HEK293 (cell line): Measurements from ENCODE around the gene LY6G6D.

Source experiments
- CTCF ChIA-PET: fragments of 350-600 bp; formaldehyde crosslinking; extraction: SDS; loops from one replicate; lab custom pipeline; 2021; ENCODE audit warnings: antibody characterized with exemption; lab: Yijun Ruan, JAX
- POLR2A ChIA-PET: fragments of 300-600 bp; formaldehyde crosslinking; extraction: SDS; loops from one replicate; lab custom pipeline; 2020; ENCODE audit warnings: antibody characterized with exemption, inconsistent platforms; lab: Yijun Ruan, JAX
- H3K27ac ChIP-seq: fragments of 200-500 bp; sonication (Bioruptor generic); 2 replicates; pipeline ENCODE4 v1.5.1; 2014; ENCODE audit warnings: low read depth, low read length, control low read depth, inconsistent platforms; ENCODE audit errors: extremely low read depth
- H3K36me3 ChIP-seq, 2 experiments: fragments of 200-500 bp in 1 of 2; sonication (Bioruptor generic) in 1 of 2; 1 replicate in 1 of 2; 2 replicates in 1 of 2; pipeline ENCODE4 v1.5.1; 2014 to 2017; ENCODE audit warnings: inconsistent platforms in 2 of 2, low read length in 2 of 2; ENCODE audit not compliant: control insufficient read depth in 2 of 2, insufficient read depth in 1 of 2
- H3K4me1 ChIP-seq: fragments of 200-500 bp; sonication (Bioruptor generic); 2 replicates; pipeline ENCODE4 v1.5.1; 2014; ENCODE audit warnings: mild to moderate bottlenecking, low read length, inconsistent platforms; ENCODE audit not compliant: control insufficient read depth, insufficient read depth
- H3K4me3 ChIP-seq: 2 replicates; pipeline ENCODE4 v1.5.1; 2011; ENCODE audit warnings: low read depth, mild to moderate bottlenecking, control low read depth, low read length, moderate library complexity
- H3K9me3 ChIP-seq: fragments of 200-500 bp; sonication (Bioruptor generic); 2 replicates; pipeline ENCODE4 v1.5.1; 2014; ENCODE audit warnings: low read depth, low read length, inconsistent platforms; ENCODE audit not compliant: control insufficient read depth, insufficient read depth
- BCL11B ChIP-seq: fragments of 450-650 bp; formaldehyde crosslinking; IDR thresholded peaks from 2 replicates; pipeline ENCODE4 v1.5.1; 2016; ENCODE audit warnings: low read depth, missing biosample characterization, missing genetic modification characterization
- KLF8 ChIP-seq: fragments of 450-650 bp; formaldehyde crosslinking; IDR thresholded peaks from 2 replicates; pipeline ENCODE4 v1.5.1; 2016; ENCODE audit warnings: missing biosample characterization, missing genetic modification characterization
- OVOL3 ChIP-seq: fragments of 450-650 bp; formaldehyde crosslinking; IDR thresholded peaks from 2 replicates; pipeline ENCODE4 v1.5.1; 2016; ENCODE audit warnings: missing biosample characterization, missing genetic modification characterization
- SCRT2 ChIP-seq: fragments of 450-650 bp; formaldehyde crosslinking; IDR thresholded peaks from 2 replicates; pipeline ENCODE4 v1.5.1; 2016; ENCODE audit warnings: missing biosample characterization, missing genetic modification characterization
- YY2 ChIP-seq: fragments of 450-650 bp; formaldehyde crosslinking; IDR thresholded peaks from 2 replicates; pipeline ENCODE4 v1.5.1; 2016; ENCODE audit warnings: missing biosample characterization, missing genetic modification characterization
- ZNF366 ChIP-seq: fragments of 450-650 bp; formaldehyde crosslinking; conservative IDR thresholded peaks from 2 replicates; pipeline ENCODE4 v1.5.1; 2016; ENCODE audit warnings: missing biosample characterization, missing genetic modification characterization
- ZNF433 ChIP-seq: fragments of 450-650 bp; formaldehyde crosslinking; IDR thresholded peaks from 2 replicates; pipeline ENCODE4 v1.5.1; 2016; ENCODE audit warnings: missing biosample characterization, missing genetic modification characterization, low read depth
- ZNF529 ChIP-seq: fragments of 450-650 bp; formaldehyde crosslinking; IDR thresholded peaks from 2 replicates; pipeline ENCODE4 v1.5.1; 2017; ENCODE audit warnings: missing genetic modification characterization, missing biosample characterization; ENCODE audit not compliant: insufficient replicate concordance
- ZNF585B ChIP-seq: fragments of 450-650 bp; formaldehyde crosslinking; IDR thresholded peaks from 2 replicates; pipeline ENCODE4 v1.5.1; 2016; ENCODE audit warnings: missing biosample characterization, missing genetic modification characterization
- ZNF600 ChIP-seq: fragments of 450-650 bp; formaldehyde crosslinking; IDR thresholded peaks from 2 replicates; pipeline ENCODE4 v1.5.1; 2016; ENCODE audit warnings: missing biosample characterization, missing genetic modification characterization
- ZNF624 ChIP-seq: fragments of 450-650 bp; formaldehyde crosslinking; IDR thresholded peaks from 2 replicates; pipeline ENCODE4 v1.5.1; 2017; ENCODE audit warnings: missing biosample characterization, missing genetic modification characterization
- ZNF660 ChIP-seq: fragments of 450-650 bp; IDR thresholded peaks from 2 replicates; pipeline ENCODE4 v1.5.1; 2018; ENCODE audit warnings: missing biosample characterization, mild to moderate bottlenecking, missing genetic modification characterization
- ZNF76 ChIP-seq: fragments of 450-650 bp; formaldehyde crosslinking; IDR thresholded peaks from 2 replicates; pipeline ENCODE4; 2016; ENCODE audit warnings: low read depth, missing biosample characterization, missing genetic modification characterization, borderline replicate concordance
- TF ChIP-seq, protein P1 (sequence below): fragments of 450-650 bp; formaldehyde crosslinking; IDR thresholded peaks from 2 replicates; pipeline ENCODE4 v1.5.1; 2017; ENCODE audit warnings: missing biosample characterization, missing genetic modification characterization
- TF ChIP-seq, protein P2 (sequence below): fragments of 450-650 bp; formaldehyde crosslinking; IDR thresholded peaks from 2 replicates; pipeline ENCODE4 v1.5.1; 2016; ENCODE audit warnings: missing biosample characterization, missing genetic modification characterization
- TF ChIP-seq, protein P3 (sequence below): fragments of 450-650 bp; formaldehyde crosslinking; IDR thresholded peaks from 2 replicates; pipeline ENCODE4 v1.5.1; 2016; ENCODE audit warnings: missing biosample characterization, missing genetic modification characterization, borderline replicate concordance

The LY6G6D gene

DNA sequence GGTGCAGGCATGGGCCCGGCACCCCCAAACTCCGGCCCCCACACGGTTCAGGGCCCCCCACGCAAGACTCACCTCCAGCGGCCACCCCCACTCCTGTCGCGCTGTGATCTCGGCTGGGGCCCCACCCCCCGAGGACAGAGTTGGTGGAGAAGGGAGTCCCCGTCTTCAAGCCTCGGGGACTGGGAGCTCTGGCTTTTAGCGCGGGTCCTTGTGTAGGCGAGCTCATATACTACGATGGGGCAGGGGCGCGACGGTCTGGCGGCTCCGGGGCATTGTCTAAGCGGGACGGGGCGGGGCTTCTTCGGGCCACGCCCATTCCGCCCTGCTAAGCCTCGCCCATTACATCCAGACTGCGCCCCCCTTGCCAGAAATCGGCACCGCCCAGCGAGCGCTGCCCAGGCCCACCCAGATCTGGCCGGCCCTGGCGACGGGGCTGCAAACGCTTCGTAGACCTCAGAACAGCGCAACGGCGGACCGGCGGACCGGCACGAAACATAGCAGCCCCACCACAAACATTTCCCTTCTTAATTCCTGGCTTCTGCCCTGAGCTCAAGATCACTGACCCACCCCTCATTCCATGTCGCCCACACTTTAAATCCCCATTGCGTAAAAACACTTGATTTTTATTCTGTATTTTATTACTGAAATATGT is 15.0 kb downstream of the LY6G6D start (continued):
- TF ChIP-seq ZNF660 (tag by site-specific recombination): peak; percentile 52; the same call in 1 of the 2 replicates
- TF ChIP-seq YY2: no peak
- no peak for TF ChIP-seq OVOL3 (tag by site-specific recombination)
- peak; percentile 95 for TF ChIP-seq ZNF600
- no peak for TF ChIP-seq ZNF76 (tag by site-specific recombination)
- no peak for TF ChIP-seq ZNF529 (tag by site-specific recombination)
- TF ChIP-seq, protein P1, sequence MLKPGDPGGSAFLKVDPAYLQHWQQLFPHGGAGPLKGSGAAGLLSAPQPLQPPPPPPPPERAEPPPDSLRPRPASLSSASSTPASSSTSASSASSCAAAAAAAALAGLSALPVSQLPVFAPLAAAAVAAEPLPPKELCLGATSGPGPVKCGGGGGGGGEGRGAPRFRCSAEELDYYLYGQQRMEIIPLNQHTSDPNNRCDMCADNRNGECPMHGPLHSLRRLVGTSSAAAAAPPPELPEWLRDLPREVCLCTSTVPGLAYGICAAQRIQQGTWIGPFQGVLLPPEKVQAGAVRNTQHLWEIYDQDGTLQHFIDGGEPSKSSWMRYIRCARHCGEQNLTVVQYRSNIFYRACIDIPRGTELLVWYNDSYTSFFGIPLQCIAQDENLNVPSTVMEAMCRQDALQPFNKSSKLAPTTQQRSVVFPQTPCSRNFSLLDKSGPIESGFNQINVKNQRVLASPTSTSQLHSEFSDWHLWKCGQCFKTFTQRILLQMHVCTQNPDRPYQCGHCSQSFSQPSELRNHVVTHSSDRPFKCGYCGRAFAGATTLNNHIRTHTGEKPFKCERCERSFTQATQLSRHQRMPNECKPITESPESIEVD: no peak
- no peak for TF ChIP-seq ZNF624 (tag by site-specific recombination)
- TF ChIP-seq KLF8 (tag by site-specific recombination): peak; percentile 95

DNA sequence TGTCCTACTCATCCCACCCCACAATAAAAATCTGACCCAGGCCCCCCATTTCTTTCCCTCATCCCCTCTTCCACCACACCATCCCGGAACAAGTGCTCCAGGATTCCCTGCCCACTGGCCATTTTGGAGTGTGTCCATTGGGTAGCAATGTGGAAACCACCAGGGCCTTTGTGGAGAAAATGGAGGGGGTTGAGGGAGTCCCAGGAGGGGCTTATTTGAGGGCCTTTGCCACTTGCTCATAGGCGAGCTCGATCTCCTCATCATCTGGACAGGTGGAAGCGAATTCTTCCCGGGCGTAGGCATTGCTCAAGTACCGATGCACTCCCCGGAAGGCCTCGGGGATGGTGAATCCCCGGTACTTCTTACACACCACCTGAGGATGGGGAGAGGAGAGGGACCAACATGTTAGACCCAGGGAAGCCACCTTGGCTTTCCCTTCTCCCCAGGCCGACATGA is 15.5 kb downstream of the LY6G6D start:
- Histone ChIP-seq H3K9me3 (no peaks in the 10 kb centered on the region), H3K36me3 (peaks cover 12 to 63% of the 10 kb centered on the region in 2 experiments; a peak in 2 of 3 replicates), H3K4me3 (no peak overlapping the region), H3K4me1 (peaks cover 7% of the 10 kb centered on the region), H3K27ac (no peak overlapping the region; the same call in 1 of the 2 replicates)
- ChIA-PET POLR2A (interaction anchor here (0.6 to 4.7 kb wide), 25 partner anchors 8 to 1241 kb away, joined by 3 to 54 read pairs (median 6); partner anchors contain the start of genes ABHD16A, APOM, BAG6 and CSNK2B), CTCF (interaction anchor here (0.6 to 3.6 kb wide), 9 partner anchors 9 to 132 kb away, joined by 3 to 28 read pairs (median 9); partner anchors contain the start of genes MSH5, NEU1 and VARS1)
- TF ChIP-seq ZNF366 (peak; percentile 68; the same call in 1 of the 2 replicates), ZNF600 (0 out of 2 replicates have a peak, but pooled peaks have one; percentile 26), ZNF433 (no peak)

DNA sequence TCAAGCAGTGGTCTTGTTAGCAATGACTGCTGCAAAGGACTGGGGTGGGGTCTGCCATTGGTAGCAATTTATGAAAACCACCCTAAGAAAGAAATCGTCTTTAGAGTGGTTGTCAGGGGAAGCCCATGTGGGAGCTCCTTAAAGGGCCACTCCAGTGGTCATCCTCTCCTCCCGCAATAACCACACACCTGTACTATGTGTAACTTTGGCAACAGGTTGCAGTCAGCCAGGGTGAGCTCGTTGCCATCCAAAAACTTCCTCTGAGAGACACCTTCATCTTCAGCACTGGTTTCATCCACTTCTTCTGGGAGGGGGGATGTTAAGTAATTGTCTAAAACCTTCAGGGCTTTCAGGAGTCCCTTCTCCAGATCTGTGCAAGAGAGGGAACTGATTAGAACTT is 16.9 kb downstream of the LY6G6D start:
- Histone ChIP-seq H3K4me3 (no peak overlapping the region), H3K9me3 (no peaks in the 10 kb centered on the region), H3K36me3 (peaks cover 12 to 54% of the 10 kb centered on the region in 2 experiments; a peak in 2 of 3 replicates), H3K27ac (no peak overlapping the region), H3K4me1 (peaks cover 12% of the 10 kb centered on the region)
- TF ChIP-seq SCRT2 (tag by site-specific recombination): peak; percentile 78
- no peak for TF ChIP-seq ZNF585B (tag by site-specific recombination)
- no peak for TF ChIP-seq BCL11B
- TF ChIP-seq, protein P2, sequence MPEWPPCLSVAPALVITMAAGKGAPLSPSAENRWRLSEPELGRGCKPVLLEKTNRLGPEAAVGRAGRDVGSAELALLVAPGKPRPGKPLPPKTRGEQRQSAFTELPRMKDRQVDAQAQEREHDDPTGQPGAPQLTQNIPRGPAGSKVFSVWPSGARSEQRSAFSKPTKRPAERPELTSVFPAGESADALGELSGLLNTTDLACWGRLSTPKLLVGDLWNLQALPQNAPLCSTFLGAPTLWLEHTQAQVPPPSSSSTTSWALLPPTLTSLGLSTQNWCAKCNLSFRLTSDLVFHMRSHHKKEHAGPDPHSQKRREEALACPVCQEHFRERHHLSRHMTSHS (tag by site-specific recombination): no peak
- TF ChIP-seq, protein P3, sequence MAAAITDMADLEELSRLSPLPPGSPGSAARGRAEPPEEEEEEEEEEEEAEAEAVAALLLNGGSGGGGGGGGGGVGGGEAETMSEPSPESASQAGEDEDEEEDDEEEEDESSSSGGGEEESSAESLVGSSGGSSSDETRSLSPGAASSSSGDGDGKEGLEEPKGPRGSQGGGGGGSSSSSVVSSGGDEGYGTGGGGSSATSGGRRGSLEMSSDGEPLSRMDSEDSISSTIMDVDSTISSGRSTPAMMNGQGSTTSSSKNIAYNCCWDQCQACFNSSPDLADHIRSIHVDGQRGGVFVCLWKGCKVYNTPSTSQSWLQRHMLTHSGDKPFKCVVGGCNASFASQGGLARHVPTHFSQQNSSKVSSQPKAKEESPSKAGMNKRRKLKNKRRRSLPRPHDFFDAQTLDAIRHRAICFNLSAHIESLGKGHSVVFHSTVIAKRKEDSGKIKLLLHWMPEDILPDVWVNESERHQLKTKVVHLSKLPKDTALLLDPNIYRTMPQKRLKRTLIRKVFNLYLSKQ (tag by site-specific recombination): no peak
- ChIA-PET CTCF (interaction anchor here (0.8 kb wide), 1 partner anchor 9 kb away, joined by 3 read pairs; the partner anchor contains the start of gene MPIG6B), POLR2A (interaction anchor here (0.6 to 2.3 kb wide), 7 partner anchors 8 to 131 kb away, joined by 3 to 13 read pairs (median 4); partner anchors contain the start of genes C6orf47, HSPA1B, LY6G5C and NEU1)
